ENCODE data around the gene FAM124A.

The FAM124A gene, protein sequence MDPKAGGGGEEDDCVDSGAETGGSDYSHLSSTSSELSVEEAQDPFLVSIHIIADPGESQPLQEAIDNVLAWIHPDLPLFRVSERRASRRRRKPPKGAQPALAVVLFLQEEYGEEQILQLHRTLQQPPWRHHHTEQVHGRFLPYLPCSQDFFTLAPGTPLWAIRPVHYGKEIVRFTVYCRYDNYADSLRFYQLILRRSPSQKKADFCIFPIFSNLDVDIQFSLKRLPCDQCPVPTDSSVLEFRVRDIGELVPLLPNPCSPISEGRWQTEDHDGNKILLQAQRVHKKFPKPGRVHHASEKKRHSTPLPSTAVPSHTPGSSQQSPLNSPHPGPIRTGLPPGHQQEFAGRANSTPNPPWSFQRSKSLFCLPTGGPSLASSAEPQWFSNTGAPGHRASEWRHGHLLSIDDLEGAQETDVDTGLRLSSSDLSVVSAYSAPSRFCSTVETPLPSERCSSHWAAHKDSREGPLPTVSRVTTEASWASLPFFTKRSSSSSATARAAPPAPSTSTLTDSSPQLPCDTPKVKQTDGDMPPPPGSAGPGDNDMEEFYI

DNA sequence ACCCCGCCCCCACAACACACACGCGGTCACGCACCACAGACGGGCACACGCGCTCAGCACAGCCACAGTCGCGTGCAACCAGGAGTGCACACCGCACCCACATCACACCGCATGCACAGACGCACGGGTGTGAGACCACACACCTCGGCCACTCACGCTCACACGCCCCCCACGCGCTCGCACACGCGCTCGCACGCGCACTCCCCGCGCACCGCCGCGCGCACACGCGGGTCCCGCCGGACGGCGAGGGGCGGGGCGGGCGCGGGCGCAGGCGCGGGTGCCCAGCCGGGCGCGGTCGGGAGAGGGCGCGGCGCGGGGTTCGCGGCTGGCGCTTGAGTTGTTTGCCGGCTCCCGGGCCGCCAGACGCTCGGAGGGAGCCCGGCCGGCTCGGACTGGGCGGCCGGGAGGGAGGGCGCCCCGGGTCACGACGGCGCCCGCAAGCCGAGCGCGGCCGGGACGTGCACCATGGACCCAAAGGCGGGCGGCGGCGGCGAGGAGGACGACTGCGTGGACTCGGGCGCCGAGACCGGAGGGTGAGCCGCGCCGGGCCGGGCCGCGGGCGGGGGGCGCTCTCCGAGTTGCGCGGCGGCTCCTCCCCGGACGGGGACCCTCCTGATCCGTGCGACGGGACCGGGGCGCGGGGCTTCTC, at the start of gene FAM124A:
Gene FAM124A, plus strand, starts transcription at position 362 of the 649 bp plus-strand sequence. Its CDS starts 104 bp downstream, at position 466.
- DNase-seq = peak; percentile 19

DNA sequence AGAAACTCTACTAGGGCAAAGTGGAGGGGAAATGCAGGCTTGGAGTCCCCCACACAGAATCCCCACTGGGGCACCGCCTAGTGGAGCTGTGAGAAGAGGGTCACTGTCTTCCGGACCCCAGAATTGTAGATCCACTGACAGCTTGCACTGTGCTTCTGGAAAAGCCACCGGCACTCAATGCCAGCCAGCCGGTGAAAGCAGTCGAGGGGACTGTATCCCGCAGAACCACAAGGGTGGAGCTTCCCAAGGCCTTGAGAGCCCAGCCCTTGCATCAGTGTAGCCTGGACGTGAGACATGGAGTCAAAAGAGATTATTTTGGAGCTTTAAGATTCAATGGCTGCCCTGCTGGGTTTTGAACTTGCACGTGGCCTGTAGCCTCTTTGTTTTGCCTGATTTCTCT, 47.2 kb upstream of the FAM124A start:
- DNase-seq = no peak

DNA sequence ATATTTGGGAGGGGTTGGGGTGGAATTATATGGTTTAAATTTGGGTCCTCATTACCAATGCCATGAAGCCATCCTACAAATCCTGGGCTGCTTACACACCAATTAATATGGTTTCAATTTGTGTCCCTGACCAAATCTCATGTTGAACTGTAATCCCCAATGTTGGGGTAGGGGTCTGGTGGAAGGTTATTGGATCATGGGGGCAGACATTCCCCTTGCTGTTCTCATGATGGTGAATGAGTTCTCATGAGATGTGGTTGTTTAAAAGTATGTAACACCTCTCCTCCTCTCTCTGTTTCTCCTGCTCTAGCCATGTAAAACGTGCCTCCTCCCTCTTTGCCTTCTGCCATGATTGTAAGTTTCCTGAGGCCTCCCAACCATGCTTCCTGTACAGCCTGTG, 46.6 kb upstream of the FAM124A start:
- DNase-seq = no peak

DNA sequence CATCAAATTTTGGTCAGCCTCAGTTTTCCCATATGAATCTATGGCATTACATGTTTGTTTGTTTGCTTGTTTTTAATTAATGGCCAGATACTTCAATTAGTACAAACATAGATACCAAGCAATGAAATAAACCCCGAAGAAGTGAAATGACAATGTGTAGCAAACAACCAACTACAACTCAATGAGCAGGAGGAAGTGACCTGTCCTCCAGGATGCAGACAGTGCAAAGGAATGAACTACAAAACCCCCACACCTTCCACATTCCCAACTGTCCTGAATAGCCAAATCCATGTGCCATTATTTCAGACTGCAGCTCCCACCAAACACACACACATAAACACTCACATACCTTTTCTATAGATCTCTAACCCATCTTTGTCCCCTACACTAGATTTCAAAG, 45.0 kb upstream of the FAM124A start:
- DNase-seq = no peak

DNA sequence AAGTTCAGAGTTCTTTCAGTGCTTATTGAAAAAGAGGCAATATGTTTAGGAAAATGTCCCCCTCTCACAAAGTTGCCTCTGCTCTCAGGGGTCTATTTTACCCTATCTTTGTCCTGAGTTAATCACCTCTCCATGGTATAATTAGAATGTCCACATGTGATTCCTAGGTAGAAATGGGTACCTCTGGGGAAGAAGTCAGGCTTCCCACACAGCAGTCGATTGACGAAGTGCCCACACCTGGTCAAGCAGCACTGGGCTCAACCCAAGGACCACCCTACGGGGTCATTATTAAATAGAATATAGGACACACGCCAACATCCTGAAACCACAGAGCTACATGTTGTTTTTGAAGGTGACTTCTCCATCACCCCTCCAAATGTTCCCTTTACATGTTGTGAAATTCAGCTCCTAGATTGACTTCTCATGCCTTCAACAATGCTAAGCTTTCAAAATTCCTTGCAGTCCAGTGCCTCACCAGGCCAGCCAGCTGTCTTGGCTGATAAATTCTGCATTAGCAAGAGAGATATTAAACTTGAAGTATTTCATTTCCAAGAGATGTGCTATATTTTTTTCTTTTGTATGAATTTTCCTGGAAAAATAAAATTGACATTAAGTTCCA, 43.6 kb upstream of the FAM124A start:
- DNase-seq = no peak

DNA sequence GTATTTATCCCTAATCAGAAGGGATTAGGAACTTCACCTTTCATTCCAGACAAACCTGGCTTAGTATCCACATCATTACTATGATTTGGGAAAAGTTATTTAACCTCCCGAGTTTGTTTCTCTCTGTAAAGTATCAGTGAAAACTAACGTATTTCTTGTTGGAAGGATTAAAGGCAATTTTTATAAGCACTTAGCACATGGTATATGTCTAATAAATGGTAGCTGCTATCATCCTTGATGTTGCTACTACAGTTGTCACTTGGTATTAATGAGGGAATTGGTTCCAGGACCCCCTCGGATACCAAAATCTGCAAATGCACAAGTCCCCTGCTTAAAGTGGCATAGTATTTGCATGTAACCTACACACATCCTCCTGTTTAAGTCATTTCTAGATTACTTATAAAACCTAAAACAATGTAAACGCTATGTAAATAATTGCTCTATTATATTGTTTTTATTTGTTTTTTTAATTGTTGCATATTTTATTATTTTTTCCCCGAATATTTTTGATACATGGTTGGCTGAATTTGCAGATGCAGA, 42.7 kb upstream of the FAM124A start:
- DNase-seq = no peak

DNA sequence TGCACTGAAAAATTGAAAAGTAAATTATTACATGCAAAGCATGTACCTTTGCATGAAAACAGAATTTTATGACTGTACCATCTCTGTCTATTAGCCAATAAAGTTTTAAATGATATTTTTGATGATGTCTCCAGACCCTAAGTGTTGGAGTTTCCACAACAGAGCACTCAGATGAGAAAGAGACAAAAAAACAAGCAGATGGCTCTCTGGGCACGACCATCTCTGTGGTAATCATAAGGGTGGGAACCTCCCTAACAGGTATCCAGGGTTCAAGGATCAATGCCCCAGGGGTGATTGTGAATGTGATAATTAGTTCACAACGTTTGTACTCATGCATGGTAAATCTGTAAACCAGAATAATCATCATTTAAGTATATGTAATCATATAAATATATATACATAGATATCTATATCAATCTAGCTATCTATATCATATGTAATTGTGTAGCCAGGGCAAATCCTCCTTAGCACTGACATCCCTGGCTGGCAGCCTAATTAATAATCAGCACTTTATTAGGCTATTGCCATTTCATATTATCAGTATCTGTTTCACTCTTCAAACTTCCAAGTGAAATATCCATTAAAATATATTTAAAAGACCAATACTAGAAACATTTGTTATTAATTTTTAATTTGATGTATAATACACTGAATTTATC, 41.2 kb upstream of the FAM124A start:
- no peak for DNase-seq

DNA sequence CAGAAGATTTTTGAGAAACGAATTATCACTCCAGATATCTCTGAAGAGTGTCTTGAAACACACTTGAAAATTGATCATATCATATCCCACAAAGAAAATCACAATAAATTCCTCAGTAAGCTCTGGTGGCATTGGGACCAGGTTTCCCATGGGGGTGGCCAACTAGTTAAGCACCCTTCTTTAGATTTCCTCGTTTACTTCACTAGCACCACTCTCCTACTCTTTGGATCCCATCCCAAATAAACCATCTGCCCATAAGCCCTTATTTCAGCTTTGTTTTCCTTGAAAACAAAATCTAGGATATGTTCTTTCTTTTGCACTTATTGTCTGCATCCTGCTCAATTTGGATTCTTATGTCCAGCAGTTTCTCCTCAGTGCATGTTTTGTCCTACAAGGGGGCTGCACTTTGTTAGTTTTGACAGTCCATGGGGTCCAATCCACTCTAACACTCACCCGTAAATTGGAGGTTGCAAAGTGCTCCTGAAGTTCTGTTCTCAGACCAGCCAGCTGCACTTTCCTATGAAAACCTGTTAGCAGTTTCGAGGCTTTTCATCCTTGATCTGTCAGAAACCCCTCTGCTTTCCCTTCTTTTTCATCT, 40.3 kb upstream of the FAM124A start:
- no peak for DNase-seq

DNA sequence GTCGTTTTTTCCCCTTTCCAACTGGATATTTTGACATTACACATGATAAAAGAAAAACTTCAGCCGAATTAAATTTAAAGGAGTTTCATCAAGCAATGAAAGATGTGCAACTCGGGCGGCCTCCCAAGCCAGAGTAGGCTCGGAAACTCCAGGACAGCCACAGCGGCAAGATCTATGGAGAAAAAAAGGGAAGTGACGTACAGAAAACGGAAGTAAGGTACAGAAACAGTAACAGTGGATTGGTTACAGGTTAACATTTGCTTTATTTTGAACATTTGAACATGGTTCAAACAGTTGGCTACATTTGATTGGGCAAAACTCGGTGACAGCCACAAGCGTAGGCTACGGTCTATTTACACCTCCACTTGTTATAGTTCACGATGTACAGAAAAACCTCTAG, 30.5 kb upstream of the FAM124A start:
- DNase-seq = no peak

DNA sequence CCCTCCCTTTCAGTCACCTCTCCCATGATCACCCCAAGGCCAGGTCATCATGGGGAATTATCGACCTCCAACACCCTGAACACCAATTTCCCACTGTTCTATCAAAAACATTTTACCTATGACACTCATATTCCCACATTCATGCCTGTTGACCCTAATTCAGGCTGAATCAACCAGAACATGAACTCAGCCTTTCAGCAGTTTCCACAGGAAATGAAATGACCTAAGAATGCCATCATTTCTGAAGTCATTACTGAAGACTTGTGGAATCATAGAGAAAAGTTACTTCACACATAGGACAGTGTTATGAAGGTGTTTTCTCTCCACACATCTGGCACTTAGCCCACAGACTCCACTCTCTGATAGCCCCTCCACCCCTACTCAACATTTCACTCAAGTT, 29.9 kb upstream of the FAM124A start:
- DNase-seq = no peak

DNA sequence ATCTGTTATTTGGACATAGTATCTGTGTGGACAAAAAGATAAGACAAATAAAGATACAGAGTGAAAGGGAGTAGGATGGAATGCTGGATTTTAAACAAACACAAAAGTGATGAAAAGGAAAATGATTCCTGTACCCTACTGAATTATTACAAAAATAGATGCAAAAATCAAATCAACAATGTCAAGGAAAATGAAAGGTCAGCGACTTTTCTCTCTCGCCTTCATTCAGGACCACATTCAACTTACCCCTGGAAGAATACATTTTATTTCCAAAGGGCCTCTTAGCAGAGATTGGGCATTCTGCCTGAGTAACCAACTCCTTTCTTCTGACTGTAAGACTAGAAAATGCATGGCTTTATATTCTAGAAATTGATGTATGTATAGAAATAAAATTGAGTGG, 28.8 kb upstream of the FAM124A start:
- no peak for DNase-seq

DNA sequence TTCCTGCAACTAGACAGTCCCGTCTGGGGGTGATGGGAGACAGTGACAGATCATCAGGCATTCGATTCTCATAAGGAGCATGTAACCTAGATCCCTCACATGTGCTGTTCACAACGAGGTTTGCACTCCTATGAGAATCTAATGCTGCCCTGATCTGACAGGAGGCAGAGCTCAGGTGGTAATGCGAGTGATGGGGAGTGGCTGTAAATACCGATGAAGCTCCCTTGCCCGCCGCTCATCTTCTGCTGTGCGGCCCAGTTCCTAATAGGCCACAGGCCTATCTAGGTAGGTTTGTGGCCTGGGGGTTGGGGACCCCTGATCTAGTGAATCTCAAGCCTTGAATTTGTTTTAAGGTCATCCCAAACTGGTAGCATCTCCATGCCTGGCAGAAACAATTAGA, 27.3 kb upstream of the FAM124A start:
- DNase-seq = no peak

DNA sequence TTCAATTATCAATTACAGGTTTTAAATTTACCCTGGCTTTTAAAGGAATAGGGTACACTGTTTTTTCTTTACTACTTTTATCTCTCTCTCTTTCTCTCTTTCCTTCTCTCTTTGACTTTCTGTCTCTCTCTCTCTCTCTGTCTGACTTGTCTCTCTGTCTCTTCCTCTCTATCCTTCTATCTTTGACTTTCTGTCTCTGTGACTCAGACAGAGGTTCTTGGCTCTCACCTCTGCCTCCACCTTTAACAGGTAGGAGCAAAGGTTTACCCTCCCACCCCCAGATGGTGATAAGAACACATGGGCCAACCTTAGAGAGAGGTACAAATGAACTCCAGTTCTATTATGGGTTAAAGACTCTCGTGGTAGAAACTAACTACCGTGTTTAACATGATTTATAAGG, 20.3 kb upstream of the FAM124A start:
- DNase-seq = no peak

DNA sequence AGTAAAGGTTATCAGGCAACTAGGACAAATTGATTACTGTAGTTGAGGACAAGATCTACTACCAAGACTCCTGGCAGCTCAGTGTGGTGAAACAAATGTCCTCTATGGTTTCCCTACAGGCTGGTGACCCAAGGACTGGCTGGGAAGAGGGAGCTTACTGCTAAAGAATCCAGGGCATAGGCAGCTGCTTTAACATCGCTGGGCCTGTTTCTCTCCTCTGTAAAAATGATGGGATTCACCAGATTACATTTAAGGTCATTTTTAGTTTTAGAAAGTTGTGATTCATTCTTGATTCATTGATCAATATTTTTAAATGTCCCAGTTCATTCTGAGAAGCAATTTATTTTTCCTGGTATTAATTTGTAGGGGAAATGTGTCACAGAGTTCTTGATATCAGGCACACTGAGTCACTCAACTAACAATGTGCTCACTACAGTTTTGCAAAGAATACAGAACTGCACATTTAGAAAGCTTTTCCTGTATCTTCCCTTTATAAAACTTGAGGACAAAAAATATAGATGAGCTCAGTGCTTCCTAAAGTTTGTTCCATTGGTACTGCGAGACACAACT, 19.6 kb upstream of the FAM124A start:
- no peak for DNase-seq

DNA sequence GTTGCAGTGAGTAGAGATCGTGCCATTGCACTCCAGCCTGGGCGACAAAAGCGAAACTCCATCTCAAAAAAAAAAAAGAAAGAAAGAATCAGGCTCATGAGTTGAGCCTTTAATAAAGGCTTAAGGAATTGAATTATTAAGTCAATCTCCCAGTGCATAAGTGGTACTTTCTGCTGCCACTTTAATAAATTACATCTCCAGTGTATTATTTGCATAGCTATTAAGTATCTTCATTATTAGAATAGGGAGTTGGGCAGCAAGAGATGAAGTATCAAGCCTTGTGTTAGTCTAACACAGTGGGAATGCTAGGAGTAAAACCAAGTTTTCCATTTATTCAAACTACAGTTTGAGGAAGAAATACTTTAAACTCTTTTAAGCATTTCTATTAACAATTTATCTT, 15.6 kb upstream of the FAM124A start:
- no peak for DNase-seq

DNA sequence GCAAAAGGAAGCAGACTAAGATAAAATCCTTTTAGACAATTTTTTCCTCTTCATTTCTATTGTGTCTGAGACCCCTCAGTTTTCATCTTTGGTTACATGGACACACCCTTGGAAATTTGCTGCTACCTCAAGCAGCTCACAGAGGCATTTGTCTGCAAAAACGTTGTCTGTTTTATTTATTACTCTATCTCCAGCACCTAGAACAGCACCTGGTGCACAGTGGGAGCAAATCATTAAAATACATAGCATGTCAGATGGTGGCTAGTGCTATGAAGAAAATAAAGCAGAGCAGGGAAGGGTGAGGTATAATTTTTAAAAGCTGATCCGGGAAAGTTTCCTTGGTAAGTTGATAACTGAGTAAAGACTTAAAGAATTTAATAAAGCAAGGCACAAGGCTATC, 14.3 kb upstream of the FAM124A start:
- DNase-seq = no peak

DNA sequence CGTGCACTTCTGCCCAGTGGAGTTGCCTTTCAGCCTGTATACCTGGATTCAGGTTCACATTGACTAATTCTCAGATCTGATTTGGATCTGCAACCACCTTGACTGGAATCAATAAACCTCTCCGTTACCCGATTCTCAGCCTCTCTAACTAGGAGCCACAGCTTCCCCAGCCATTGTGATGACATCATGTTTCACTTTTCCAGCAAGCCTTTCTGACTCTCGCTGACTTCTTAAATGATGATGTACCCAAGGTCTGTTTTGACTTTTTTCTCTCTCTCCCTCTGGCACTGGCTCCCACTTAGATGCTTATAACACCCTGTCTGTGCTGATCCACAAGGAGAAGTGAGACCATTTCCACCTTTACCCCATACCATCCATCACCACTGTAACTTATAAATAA, 13.5 kb upstream of the FAM124A start:
- no peak for DNase-seq

DNA sequence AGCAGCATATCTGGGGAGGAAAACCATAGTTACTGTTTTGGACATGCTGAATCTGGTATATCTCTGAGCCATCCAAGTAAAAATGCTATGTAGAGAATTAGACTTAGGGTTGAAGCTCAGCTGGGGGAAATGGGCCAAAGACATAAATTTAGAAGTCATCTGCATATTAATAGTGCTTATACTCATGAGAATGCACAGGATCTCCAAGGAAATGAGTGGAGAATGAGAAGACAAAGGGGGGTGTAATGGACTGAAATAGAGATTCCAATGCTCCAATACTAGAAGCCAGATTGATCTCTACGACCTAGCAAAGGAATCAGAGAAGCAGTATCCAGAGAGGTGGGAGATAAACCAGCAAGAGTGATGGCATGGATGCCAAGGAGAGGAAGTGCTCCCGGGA, 10.3 kb upstream of the FAM124A start:
- DNase-seq = no peak

DNA sequence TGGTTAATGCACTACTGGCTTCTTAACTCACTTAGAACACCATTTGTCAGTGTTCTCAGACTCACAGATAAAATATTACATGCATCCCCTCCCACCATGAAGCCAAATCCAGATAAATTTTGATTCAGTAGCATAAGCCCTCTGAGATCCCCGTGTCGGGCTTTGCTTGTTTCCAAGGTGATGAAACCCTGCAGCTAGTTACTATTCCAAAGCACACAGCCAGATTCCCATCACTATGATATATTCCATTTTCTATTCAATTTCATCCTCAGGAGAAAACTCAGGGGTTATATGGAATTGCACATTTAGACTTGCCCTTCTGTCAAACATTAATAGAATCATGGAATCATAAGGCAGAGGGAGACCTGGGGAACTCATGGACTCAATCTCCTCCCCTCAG, 9.4 kb upstream of the FAM124A start:
- no peak for DNase-seq

DNA sequence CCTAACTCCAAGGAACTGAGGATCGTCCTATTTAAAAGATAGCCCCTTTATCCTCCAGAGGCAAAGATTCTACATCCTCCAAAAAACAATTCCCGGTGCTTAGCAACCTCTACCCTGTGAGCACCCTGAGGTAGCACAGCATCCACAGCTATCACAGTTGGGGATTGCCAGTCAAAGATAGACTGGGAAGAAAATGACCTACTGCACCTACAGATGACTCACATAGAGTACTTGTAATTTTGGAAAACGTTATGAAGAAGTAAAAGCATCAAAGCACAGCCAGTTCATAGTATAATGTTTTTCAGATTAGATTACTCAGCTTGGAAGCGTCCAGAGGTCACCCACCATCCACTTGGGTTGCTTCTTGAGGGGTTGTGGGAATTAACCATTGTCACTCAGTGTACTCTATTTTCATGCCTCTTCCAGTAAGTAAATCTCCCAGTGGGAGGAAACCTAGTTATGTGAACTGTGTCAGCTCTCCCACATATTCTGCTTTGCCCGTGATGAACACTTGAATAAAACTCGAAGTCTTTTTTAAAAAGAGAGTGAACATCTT, 8.9 kb upstream of the FAM124A start:
- DNase-seq = no peak

DNA sequence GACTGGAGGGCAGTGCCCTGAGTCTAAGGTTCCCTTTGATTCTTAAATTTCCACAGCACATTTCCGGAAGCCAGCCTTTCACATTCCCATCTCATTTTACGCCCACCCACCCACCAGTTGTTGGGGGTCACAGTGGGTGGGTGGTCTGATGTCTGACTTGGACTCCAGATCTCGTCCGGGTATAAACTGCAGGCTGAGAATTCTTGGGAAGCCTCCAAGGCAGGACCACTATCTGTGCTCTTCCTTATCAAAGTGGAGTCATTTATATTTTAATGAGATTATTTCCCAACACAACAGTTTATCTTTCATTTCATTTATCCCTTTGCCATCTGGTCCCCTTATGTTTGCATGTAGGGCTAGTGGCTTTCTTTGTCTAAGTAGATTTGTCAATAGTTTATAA, 3.6 kb upstream of the FAM124A start:
- DNase-seq = no peak

DNA sequence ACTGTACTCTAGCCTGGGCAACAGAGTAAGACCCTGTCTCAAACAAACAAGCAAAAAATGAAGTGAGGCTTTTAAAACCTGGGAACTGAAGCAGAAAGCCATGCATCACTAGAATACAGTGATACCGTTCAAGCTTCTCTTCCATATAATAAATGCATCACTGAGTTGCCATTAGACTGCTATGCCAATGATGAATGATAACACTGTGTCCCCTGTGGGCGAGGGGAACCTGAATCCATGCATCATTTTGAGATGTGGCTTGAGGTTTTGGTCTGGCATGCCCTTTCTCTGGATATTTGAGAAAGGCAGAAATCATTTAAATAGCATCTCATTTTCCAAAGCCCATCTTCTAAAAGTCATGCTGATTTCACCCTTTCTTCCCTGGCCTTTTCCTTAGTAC, 1.5 kb upstream of the FAM124A start:
- no peak for DNase-seq

Measured in activated CD4-positive, alpha-beta T cell treated with anti-CD3 and anti-CD28 coated beads, Interleukin-2, amount 50 U/mL, for 1 hour (primary cell).